Muscle layer of duodenum (tissue), 2 donors: ENCODE results near the gene DENND1C.
A peak's percentile ranks its signal among the peaks of the same experiment; 100 is the strongest.

Experiments used
- H3K27ac ChIP-seq: one replicate; pipeline ENCODE4 v1.7.0; 2013; ENCODE audit warnings: mild to moderate bottlenecking, low read length
- H3K27me3 ChIP-seq: one replicate; pipeline ENCODE4 v1.7.0; 2013; ENCODE audit warnings: low read depth, mild to moderate bottlenecking, control low read depth, low read length
- H3K36me3 ChIP-seq, 2 donors: one replicate each; pipeline ENCODE4 v1.7.0; 2013; ENCODE audit warnings: low read length in 2 of 2, control low read depth in 1 of 2, mild to moderate bottlenecking in 1 of 2; ENCODE audit not compliant: insufficient read depth in 2 of 2, control insufficient read depth in 1 of 2
- H3K4me1 ChIP-seq, 2 donors: one replicate each; pipeline ENCODE4 v1.7.0; 2013; ENCODE audit warnings: low read length in 2 of 2, mild to moderate bottlenecking in 2 of 2, control low read depth in 1 of 2, moderate library complexity in 1 of 2; ENCODE audit not compliant: insufficient read depth in 2 of 2, control insufficient read depth in 1 of 2
- H3K4me3 ChIP-seq, 2 donors: one replicate each; pipeline ENCODE4 v1.7.0; 2013; ENCODE audit warnings: low read length in 2 of 2, low read depth in 1 of 2, mild to moderate bottlenecking in 1 of 2
- H3K9me3 ChIP-seq, 2 donors: one replicate each; pipeline ENCODE4 v1.7.0; 2013; ENCODE audit warnings: low read length in 2 of 2, control low read depth in 1 of 2, mild to moderate bottlenecking in 1 of 2; ENCODE audit not compliant: control insufficient read depth in 1 of 2
- donor health status: healthy.

DENND1C gene

GRCh38 chr19:6481541-6482342 is at the start of gene DENND1C:
TSS of gene DENND1C (minus strand) at chr19:6481787. CDS start at chr19:6481695, 92 bp downstream.
- H3K4me1 ChIP-seq, result peaks cover 0 to 2% of the 10 kb centered on the region in 2 donors
- peaks cover 7% of the 10 kb centered on the region for H3K27me3 ChIP-seq
- H3K27ac ChIP-seq, result no peak within 1 kb of the TSS
- no peaks in the 10 kb centered on the region for H3K36me3 ChIP-seq
- H3K4me3 ChIP-seq, result peak within 1 kb of the TSS; percentile 20 to 52
- no peaks in the 10 kb centered on the region for H3K9me3 ChIP-seq

DNA sequence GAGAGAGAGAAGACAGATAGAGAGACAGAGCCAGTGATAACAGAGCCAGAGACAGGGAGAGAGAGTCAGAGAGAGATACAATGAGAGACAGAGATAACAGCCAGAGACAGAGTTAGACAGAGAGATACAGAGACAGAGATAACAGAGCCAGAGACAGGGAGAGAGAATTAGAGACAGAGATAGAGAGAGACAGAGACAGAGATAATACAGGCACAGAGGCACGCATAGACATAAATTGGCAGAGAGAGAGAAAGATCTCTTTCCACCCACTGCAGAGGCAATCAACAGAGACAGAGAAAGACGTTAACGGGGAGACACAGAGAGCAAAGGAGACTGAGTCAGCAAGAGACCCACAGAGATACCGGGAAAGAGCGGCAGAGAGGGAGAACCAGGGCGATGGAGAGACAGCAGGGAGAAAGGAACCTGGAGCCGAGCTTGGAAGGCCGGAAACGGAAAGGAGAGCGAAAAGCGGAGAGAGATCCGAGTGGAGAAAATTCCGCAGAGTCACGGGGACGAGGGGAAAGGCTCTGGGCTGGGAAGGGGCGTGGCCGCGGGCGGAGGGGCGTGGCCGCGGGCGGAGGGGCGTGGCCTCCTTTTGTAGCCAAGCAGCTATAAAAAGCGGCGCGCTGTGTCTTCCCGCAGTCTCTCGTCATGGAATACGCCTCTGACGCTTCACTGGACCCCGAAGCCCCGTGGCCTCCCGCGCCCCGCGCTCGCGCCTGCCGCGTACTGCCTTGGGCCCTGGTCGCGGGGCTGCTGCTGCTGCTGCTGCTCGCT is 49.0 kb upstream of the DENND1C start, which contains the start of gene TNFSF9:
Gene TNFSF9 (plus strand): TSS at position 641 of the 777 bp plus-strand sequence. CDS start 11 bp downstream, at position 652.
- peak within 1 kb of the TSS; percentile 17 for H3K27ac ChIP-seq
- H3K4me1 ChIP-seq, result peaks cover 7 to 36% of the 10 kb centered on the region in 2 donors

GRCh38 chr19:6529937-6530385 is 48.4 kb upstream of the DENND1C start:
- H3K4me3 ChIP-seq, result peak overlapping the region; percentile 57 to 67
- no peaks in the 10 kb centered on the region for H3K9me3 ChIP-seq
- peaks cover 17% of the 10 kb centered on the region for H3K27me3 ChIP-seq
- peaks cover 7 to 36% of the 10 kb centered on the region in 2 donors for H3K4me1 ChIP-seq
- H3K27ac ChIP-seq, result peak overlapping the region; percentile 17
- H3K36me3 ChIP-seq, result no peaks in the 10 kb centered on the region

More for the DNA sequence above, 49.0 kb upstream of the DENND1C start, which contains the start of gene TNFSF9:
- no peaks in the 10 kb centered on the region for H3K36me3 ChIP-seq
- no peaks in the 10 kb centered on the region for H3K9me3 ChIP-seq
- H3K4me3 ChIP-seq, result peak within 1 kb of the TSS; percentile 57 to 67
- H3K27me3 ChIP-seq, result peaks cover 17% of the 10 kb centered on the region

DNA sequence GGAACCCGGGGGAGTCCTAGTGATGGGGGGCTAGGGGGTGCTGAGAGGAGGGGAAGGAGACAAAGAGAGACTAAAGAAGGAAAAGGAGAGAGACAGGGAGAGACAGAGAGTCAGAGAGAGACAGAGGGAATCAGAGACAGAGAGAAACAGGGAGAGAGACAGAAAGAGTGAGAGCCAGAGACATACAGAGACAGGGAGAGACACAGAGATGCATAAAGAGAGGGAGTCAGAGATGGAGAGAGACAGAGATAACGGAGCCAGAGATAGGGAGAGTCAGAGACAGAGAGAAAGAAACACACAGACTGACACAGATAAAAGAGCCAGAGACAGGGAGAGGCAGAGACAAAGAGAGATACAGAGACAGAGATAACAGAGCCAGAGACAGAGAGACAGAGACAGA is 47.8 kb upstream of the DENND1C start:
- H3K27ac ChIP-seq, result no peak overlapping the region
- no peaks in the 10 kb centered on the region for H3K36me3 ChIP-seq
- no peak overlapping the region for H3K4me3 ChIP-seq
- no peaks in the 10 kb centered on the region for H3K9me3 ChIP-seq
- H3K27me3 ChIP-seq, result peaks cover 17% of the 10 kb centered on the region
- peaks cover 7 to 32% of the 10 kb centered on the region in 2 donors for H3K4me1 ChIP-seq

- H3K36me3 ChIP-seq, result no peaks in the 10 kb centered on the region
- H3K4me1 ChIP-seq, result peaks cover 7 to 32% of the 10 kb centered on the region in 2 donors
- H3K4me3 ChIP-seq, result no peak overlapping the region
- H3K27ac ChIP-seq, result no peak overlapping the region
- H3K9me3 ChIP-seq, result no peaks in the 10 kb centered on the region
- H3K27me3 ChIP-seq, result peaks cover 17% of the 10 kb centered on the region
These were observed 47.0 kb upstream of the DENND1C start for GRCh38 chr19:6528544-6529121.

- no peak overlapping the region for H3K27ac ChIP-seq
- peaks cover 7 to 32% of the 10 kb centered on the region in 2 donors for H3K4me1 ChIP-seq
- H3K27me3 ChIP-seq, result peaks cover 17% of the 10 kb centered on the region
- H3K4me3 ChIP-seq, result no peak overlapping the region
- H3K9me3 ChIP-seq, result no peaks in the 10 kb centered on the region
- H3K36me3 ChIP-seq, result no peaks in the 10 kb centered on the region
These were observed 46.4 kb upstream of the DENND1C start for GRCh38 chr19:6527893-6528543.

DNA sequence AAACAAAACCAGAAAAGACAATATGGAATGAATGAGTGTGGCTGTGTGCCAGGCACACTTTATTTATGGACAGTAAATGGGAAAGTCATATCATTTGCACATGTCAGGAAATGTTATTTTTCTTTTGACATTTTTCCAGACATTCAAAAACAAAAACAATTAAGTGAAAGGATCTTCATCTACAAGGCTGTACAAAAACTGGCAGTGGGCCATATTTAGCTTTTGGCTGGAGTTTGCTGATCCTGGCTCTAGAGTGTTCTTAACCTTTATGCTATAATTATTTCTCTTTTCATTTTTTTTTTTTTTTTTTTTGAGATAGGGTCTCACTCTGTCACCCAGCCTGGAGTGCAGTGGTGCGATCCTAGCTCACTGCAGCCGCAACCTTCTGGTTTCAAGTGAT is 42.7 kb upstream of the DENND1C start:
- Histone ChIP-seq H3K27ac (no peak overlapping the region), H3K36me3 (no peaks in the 10 kb centered on the region), H3K4me3 (no peak overlapping the region), H3K27me3 (no peaks in the 10 kb centered on the region), H3K4me1 (peaks cover 0 to 12% of the 10 kb centered on the region in 2 donors), H3K9me3 (no peaks in the 10 kb centered on the region)

GRCh38 chr19:6522712-6523111 is 41.1 kb upstream of the DENND1C start:
- H3K27me3 ChIP-seq, result no peaks in the 10 kb centered on the region
- no peak overlapping the region for H3K27ac ChIP-seq
- H3K36me3 ChIP-seq, result no peaks in the 10 kb centered on the region
- H3K4me1 ChIP-seq, result no peaks in the 10 kb centered on the region
- H3K4me3 ChIP-seq, result no peak overlapping the region
- no peaks in the 10 kb centered on the region for H3K9me3 ChIP-seq

- H3K9me3 ChIP-seq, result no peaks in the 10 kb centered on the region
- no peaks in the 10 kb centered on the region for H3K36me3 ChIP-seq
- no peak overlapping the region for H3K4me3 ChIP-seq
- no peak overlapping the region for H3K27ac ChIP-seq
- H3K4me1 ChIP-seq, result peaks cover 0 to 3% of the 10 kb centered on the region in 2 donors
- no peaks in the 10 kb centered on the region for H3K27me3 ChIP-seq
These were observed 40.4 kb upstream of the DENND1C start for GRCh38 chr19:6521718-6522646.

DNA sequence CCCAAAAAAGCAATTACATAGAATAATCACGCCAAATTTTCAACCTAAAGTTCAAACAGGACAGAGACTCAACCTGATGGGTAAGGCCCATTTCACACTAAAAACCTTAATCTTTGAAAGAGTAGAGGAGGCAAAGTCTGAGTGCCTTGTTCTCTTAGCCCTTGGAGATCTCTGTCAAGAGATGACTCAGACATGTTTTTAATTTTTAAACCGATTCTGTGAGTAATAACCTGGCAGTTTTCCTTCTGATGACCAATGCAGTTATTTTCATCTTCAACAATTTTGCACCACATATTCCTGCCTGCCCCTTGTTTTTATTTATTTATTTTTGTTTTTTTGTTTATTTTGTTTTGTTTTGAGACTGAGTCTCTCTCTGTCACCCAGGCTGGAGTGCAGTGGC is 37.7 kb upstream of the DENND1C start:
- H3K4me3 ChIP-seq, result no peak overlapping the region
- no peak overlapping the region for H3K27ac ChIP-seq
- H3K27me3 ChIP-seq, result no peaks in the 10 kb centered on the region

More for the DNA sequence above, 37.7 kb upstream of the DENND1C start:
- Histone ChIP-seq H3K4me1 (peaks cover 0 to 12% of the 10 kb centered on the region in 2 donors), H3K36me3 (no peaks in the 10 kb centered on the region), H3K9me3 (no peaks in the 10 kb centered on the region)
